A549 (cell line): ENCODE measurements around the gene ACD.
"Not testable (repeated sequence)": the region's sequence is repeated elsewhere in the genome, so short reads cannot be mapped to it uniquely, and the experiment has no call there.

ENCODE experiments used
- EP300 ChIP-seq, 2 experiments: fragments of >200 bp; sonication (Bioruptor Twin); formaldehyde crosslinking; IDR thresholded peaks; 2 replicates in 1 of 2; 3 replicates in 1 of 2; pipeline ENCODE4 v1.6.1; 2016 to 2017
- GATA3 ChIP-seq: IDR thresholded peaks from 2 replicates; pipeline ENCODE4 v1.6.1; 2012; ENCODE audit warnings: borderline replicate concordance
- JUN ChIP-seq, 2 experiments: fragments of >200 bp; sonication (Bioruptor Twin); formaldehyde crosslinking; IDR thresholded peaks; 2 replicates in 1 of 2; 3 replicates in 1 of 2; pipeline ENCODE4 v1.6.1; 2016 to 2017
- JUNB ChIP-seq: fragments of >200 bp; sonication (Bioruptor Twin); formaldehyde crosslinking; IDR thresholded peaks from 2 replicates; pipeline ENCODE4 v1.6.1; 2016
- KDM1A ChIP-seq: fragments of 200-600 bp; sonication (generic); IDR thresholded peaks from 2 replicates; pipeline ENCODE4 v1.6.1; 2016; ENCODE audit warnings: low read depth, mild to moderate bottlenecking
- POLR2A ChIP-seq: IDR thresholded peaks from 2 replicates; pipeline ENCODE4 v1.6.1; 2012; ENCODE audit warnings: mild to moderate bottlenecking, low read length
- POLR2AphosphoS2 ChIP-seq: conservative IDR thresholded peaks from 2 replicates; pipeline ENCODE4 v1.6.1; 2012; ENCODE audit warnings: low read length, improper control_type of control experiment, inconsistent platforms
- RFX5 ChIP-seq: fragments of 450-650 bp; IDR thresholded peaks from 2 replicates; pipeline ENCODE4 v1.7.1; 2014; ENCODE audit warnings: antibody characterized with exemption, mild to moderate bottlenecking, moderate library complexity
- SREBF2 ChIP-seq: fragments of 450-650 bp; IDR thresholded peaks from 2 replicates; pipeline ENCODE4 v1.6.1; 2014; ENCODE audit warnings: mild to moderate bottlenecking, moderate library complexity
- TF ChIP-seq, protein P1 (sequence below): fragments of >200 bp; sonication (Bioruptor Twin); formaldehyde crosslinking; IDR thresholded peaks from 3 replicates; pipeline ENCODE4 v1.5.1; 2016

DNA sequence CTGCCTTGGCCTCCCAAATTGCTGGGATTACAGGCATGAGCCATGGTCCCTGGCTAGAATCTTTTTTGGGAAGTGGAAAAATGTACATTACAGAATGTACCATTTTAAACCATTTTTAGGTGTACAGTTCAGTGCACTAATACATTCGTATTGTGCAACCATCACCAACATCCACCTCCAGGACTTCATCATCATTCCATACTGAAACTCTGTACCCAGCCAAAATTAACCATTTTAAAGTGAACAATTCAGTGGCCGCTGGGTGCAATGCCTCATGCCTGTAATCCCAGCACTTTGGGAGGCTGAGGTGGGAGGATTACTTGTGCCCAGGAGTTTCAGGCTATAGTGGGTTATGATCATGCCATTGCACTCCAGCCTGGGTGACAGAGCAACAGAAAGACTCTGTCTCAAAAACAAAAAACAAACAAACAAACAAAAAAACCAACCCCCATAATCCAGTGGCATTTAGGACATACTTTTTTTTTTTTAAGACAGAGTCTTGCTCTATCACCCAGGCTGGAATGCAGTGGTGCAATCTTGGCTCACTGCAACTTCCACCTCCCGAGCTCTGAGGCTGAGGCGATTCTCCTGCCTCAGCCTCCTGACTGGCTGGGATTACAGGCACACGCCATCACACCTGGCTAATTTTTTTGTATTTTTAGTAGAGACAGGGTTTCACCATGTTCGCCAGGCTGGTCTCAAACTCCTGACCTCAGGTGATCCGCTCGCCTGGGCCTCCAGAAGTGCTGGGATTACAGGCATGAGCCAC lies 33.6 kb upstream of the ACD start:
- TF ChIP-seq RFX5; KDM1A; POLR2A; EP300 (IDR thresholded peaks at IDR 0.05); JUN (IDR thresholded peaks at IDR 0.05); SREBF2; JUNB; GATA3; POLR2AphosphoS2: not testable (repeated sequence)
- TF ChIP-seq, protein P1, sequence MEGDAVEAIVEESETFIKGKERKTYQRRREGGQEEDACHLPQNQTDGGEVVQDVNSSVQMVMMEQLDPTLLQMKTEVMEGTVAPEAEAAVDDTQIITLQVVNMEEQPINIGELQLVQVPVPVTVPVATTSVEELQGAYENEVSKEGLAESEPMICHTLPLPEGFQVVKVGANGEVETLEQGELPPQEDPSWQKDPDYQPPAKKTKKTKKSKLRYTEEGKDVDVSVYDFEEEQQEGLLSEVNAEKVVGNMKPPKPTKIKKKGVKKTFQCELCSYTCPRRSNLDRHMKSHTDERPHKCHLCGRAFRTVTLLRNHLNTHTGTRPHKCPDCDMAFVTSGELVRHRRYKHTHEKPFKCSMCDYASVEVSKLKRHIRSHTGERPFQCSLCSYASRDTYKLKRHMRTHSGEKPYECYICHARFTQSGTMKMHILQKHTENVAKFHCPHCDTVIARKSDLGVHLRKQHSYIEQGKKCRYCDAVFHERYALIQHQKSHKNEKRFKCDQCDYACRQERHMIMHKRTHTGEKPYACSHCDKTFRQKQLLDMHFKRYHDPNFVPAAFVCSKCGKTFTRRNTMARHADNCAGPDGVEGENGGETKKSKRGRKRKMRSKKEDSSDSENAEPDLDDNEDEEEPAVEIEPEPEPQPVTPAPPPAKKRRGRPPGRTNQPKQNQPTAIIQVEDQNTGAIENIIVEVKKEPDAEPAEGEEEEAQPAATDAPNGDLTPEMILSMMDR, result not testable (repeated sequence)
